Upper lobe of right lung (tissue), 1 donor: ENCODE results near the gene TERB1. TPM values are rescaled to one million over a fixed set of nuclear protein-coding genes. Genes with fewer than 3 reads are reported as not detected.

ENCODE experiments used
- ATAC-seq: fragments of 200-7000 bp; cut with Tn5 transposase; one replicate; pipeline ENCODE4 v1.9.1; 2020; ENCODE audit warnings: mild to moderate bottlenecking, moderate library complexity
- DNase-seq: peaks from one replicate; pipeline ENCODE4 v3.0.0-alpha.2; 2020
- H3K27ac ChIP-seq: fragments of 200-600 bp; one replicate; pipeline ENCODE4 v1.8.0; 2022
- H3K27me3 ChIP-seq: fragments of 200-600 bp; one replicate; pipeline ENCODE4 v1.8.0; 2022; ENCODE audit warnings: mild to moderate bottlenecking
- H3K36me3 ChIP-seq: fragments of 200-600 bp; one replicate; pipeline ENCODE4 v1.8.0; 2022
- H3K4me1 ChIP-seq: fragments of 200-600 bp; one replicate; pipeline ENCODE4 v1.8.0; 2022
- H3K4me3 ChIP-seq: fragments of 200-600 bp; one replicate; pipeline ENCODE4 v1.8.0; 2022; ENCODE audit warnings: mild to moderate bottlenecking
- H3K9me3 ChIP-seq: fragments of 200-600 bp; one replicate; pipeline ENCODE4 v1.8.0; 2022
- CTCF ChIP-seq: fragments of 200-600 bp; IDR thresholded peaks from one replicate; pipeline ENCODE4 v1.8.0; 2022; ENCODE audit warnings: antibody characterized with exemption
- intact Hi-C: fragments of 100-400 bp; cut with DNase I; formaldehyde crosslinking; loops from one replicate; pipeline ENCODE4 v1.11.0; 2022
- total RNA-seq: library from RNA; stranded (reverse); fragmentation: NEBNext Ultra II Directional; extraction: Animal tissue kit (Norgen Biotek cat#: 25700); gene quantifications from one replicate; pipeline ENCODE4 v1.2.1, GENCODE V29; 2021
- donor health status: DM: no; HTN: yes; CAD: no; lungs with severe emphysema.

TERB1 gene
- total RNA-seq, 1 donor from 2014 or later, result 0.26 TPM

- intact Hi-C loops, result no loop called here
- peaks cover 32% of the 10 kb centered on the region for H3K4me1 ChIP-seq
- no peak for DNase-seq
These were observed 55.3 kb downstream of the TERB1 start for GRCh38 chr16:66746048-66746447.

GRCh38 chr16:66741950-66742808 lies 59.2 kb downstream of the TERB1 start:
- TF ChIP-seq CTCF, result no peak
- no peak for ATAC-seq
- peaks cover 35% of the 10 kb centered on the region for H3K4me1 ChIP-seq
- H3K36me3 ChIP-seq, result peaks cover 80% of the 10 kb centered on the region
- no peak for DNase-seq
- no peak overlapping the region for H3K4me3 ChIP-seq
- intact Hi-C loops, result no loop called here
- H3K9me3 ChIP-seq, result no peaks in the 10 kb centered on the region
- peak overlapping the region; percentile 71 for H3K27ac ChIP-seq
- no peaks in the 10 kb centered on the region for H3K27me3 ChIP-seq

More at GRCh38 chr16:66746048-66746447, 55.3 kb downstream of the TERB1 start:
- Histone ChIP-seq H3K4me3 (no peak overlapping the region), H3K27me3 (no peaks in the 10 kb centered on the region), H3K9me3 (no peaks in the 10 kb centered on the region), H3K36me3 (peaks cover 76% of the 10 kb centered on the region), H3K27ac (no peak overlapping the region)
- TF ChIP-seq CTCF, result no peak
- ATAC-seq, result no peak

- H3K4me3 ChIP-seq, result no peak overlapping the region
- peak overlapping the region; percentile 71 for H3K27ac ChIP-seq
- peaks cover 80% of the 10 kb centered on the region for H3K36me3 ChIP-seq
- no peaks in the 10 kb centered on the region for H3K9me3 ChIP-seq
- peak; percentile 83 for DNase-seq
- no peaks in the 10 kb centered on the region for H3K27me3 ChIP-seq
- intact Hi-C loops, result no loop called here
- TF ChIP-seq CTCF, result no peak
- peak; percentile 96 for ATAC-seq
- H3K4me1 ChIP-seq, result peaks cover 33% of the 10 kb centered on the region
These were observed 60.0 kb downstream of the TERB1 start for GRCh38 chr16:66741169-66741900.

- peak overlapping the region; percentile 71 for H3K27ac ChIP-seq
- peaks cover 80% of the 10 kb centered on the region for H3K36me3 ChIP-seq
- DNase-seq (no peak), ATAC-seq (peak; percentile 62)
- no peaks in the 10 kb centered on the region for H3K27me3 ChIP-seq
- TF ChIP-seq CTCF, result no peak
- no peak overlapping the region for H3K4me3 ChIP-seq
- peaks cover 33% of the 10 kb centered on the region for H3K4me1 ChIP-seq
- intact Hi-C loops, result no loop called here
- H3K9me3 ChIP-seq, result no peaks in the 10 kb centered on the region
These were observed 60.9 kb downstream of the TERB1 start for GRCh38 chr16:66740533-66740932.

GRCh38 chr16:66740010-66740409 lies 61.4 kb downstream of the TERB1 start:
- H3K36me3 ChIP-seq, result peaks cover 80% of the 10 kb centered on the region
- peaks cover 33% of the 10 kb centered on the region for H3K4me1 ChIP-seq
- H3K9me3 ChIP-seq, result no peaks in the 10 kb centered on the region
- ATAC-seq, result peak; percentile 54
- no peak for DNase-seq
- TF ChIP-seq CTCF, result peak; percentile 65
- intact Hi-C loops, result no loop called here
- no peak overlapping the region for H3K4me3 ChIP-seq
- peak overlapping the region; percentile 71 for H3K27ac ChIP-seq
- H3K27me3 ChIP-seq, result no peaks in the 10 kb centered on the region
